Stimulated activated CD4-positive, alpha-beta T cell treated with anti-CD3 and anti-CD28 coated beads, Interleukin-1b, Interleukin-23, amount 100 ng/mL, for 1 hour (primary cell): ENCODE results near the gene MBD6.

Source experiments
- DNase-seq, 2 donors: peaks; one replicate each; pipeline ENCODE4 v3.0.0-alpha.2; 2020; ENCODE audit warnings: low read depth in 2 of 2

The MBD6 gene

DNA sequence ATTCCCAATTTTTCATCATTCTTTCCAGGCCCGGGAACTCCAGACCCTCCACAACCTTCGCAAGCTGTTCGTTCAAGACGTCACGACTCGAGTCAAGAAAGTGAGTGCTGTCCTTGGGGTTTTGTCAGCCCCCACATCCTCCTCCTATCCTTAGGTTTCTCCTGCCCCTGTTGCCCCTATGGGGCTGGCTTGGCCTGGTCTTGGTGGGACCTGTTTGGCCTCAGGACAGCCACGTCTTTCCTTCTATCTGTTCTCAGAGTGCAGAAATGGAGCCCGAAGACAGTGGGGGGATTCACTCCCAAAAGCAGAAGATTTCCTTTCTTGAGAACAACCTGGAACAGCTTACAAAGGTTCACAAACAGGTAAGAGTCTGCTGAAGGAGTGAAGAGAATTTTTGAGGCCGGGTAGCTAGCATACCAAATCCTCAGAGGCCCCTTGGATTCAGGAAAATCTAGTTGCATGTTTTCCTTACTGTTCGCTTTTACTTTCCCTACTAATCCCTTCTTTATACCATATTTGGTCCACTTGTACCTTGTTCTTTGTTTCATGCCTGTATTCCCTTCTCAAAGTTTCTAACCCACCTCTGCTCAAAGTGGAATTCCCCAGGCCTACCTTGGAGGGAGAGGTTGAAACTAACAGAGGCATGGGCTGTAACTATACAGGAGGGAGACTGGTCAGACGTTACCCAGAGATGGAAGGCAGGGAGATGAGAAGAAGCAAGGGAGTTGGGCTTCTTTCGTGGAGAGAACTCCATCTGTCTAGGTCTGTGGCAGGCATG is 55.5 kb downstream of the MBD6 start:
- no peak for DNase-seq

- DNase-seq, result no peak
Observed at GRCh38 chr12:57579011-57579410, 56.4 kb downstream of the MBD6 start.
